ENCODE measurements around the gene PIP5K1A.
"Not testable (repeated sequence)": the region's sequence is repeated elsewhere in the genome, so short reads cannot be mapped to it uniquely, and the experiment has no call there.

Gene PIP5K1A, protein sequence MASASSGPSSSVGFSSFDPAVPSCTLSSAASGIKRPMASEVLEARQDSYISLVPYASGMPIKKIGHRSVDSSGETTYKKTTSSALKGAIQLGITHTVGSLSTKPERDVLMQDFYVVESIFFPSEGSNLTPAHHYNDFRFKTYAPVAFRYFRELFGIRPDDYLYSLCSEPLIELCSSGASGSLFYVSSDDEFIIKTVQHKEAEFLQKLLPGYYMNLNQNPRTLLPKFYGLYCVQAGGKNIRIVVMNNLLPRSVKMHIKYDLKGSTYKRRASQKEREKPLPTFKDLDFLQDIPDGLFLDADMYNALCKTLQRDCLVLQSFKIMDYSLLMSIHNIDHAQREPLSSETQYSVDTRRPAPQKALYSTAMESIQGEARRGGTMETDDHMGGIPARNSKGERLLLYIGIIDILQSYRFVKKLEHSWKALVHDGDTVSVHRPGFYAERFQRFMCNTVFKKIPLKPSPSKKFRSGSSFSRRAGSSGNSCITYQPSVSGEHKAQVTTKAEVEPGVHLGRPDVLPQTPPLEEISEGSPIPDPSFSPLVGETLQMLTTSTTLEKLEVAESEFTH

DNA sequence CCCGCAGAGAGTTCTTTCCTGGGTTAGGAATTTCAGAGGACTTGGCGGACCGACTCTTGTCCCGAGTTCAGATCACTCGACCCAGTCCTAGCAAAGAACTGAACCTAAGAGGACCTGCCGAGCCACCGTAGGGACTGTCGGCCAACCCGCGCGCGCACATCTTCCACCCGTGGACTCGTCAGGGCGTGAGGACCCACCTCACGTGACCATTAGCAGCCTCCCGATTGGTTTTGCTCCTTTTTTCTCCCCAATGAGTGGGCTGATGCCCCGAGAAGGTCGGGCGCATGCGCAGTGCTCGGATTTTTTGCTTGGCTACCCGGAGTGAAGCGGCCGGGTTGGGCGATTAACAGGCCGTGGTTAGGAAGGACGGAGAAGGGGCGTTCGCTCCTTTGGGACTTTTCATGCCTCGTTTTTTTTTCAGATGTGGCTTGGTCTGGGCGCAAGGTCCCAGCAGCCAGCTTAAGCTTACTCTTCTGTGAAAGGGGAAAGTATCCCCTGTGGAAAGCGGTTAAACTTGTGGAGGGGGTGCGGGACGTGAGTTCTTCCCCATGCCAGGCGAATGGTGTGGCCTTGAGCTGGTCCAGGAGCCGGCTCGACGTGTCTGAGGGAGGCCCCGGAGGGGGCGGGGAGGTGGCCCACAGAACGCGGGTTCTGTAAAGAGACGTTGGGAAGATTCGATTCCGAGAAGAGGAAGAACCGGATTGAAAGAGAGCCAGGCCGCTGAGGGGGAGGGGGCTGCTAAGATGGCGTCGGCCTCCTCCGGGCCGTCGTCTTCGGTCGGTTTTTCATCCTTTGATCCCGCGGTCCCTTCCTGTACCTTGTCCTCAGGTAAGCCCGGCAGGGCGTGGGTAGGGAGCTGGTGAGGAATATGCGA, at the start of gene PIP5K1A:
PIP5K1A (plus strand) TSS at position 299 of the 874 bp plus-strand sequence; CDS start at position 744, 445 bp downstream.
- DNase-seq (ENCODE audit: low spot score) = peak; percentile 99

DNA sequence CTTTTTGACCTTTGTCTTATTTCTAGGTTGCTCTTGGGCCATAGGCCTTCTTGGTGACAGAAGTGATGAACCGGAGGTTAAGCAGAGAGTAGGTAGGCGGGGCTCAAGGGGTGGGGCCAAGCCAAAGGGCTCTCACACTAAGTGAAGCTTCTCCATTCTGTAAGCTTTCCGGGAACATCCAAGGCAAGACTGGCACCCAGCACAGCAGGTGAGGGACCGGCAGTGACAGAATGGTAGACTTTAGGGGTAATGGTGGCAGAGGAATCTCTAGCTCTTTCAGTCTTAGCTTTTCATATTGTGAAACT, 41.9 kb upstream of the PIP5K1A start, which contains the start of gene TNFAIP8L2:
TNFAIP8L2 (plus strand) TSS at position 135 of the 305 bp plus-strand sequence. CDS start 2,049 bp downstream, outside the sequence.
- peak; percentile 76 for DNase-seq (ENCODE audit: low spot score)

- peak; percentile 76 for DNase-seq (ENCODE audit: low spot score)
Observed at GRCh38 chr1:151157067-151157531, 41.3 kb upstream of the PIP5K1A start.

GRCh38 chr1:151158326-151158725, 40.0 kb upstream of the PIP5K1A start:
- no peak for DNase-seq (ENCODE audit: low spot score)

GRCh38 chr1:151158751-151159251, 39.6 kb upstream of the PIP5K1A start:
- DNase-seq (ENCODE audit: low spot score) = no peak

DNA sequence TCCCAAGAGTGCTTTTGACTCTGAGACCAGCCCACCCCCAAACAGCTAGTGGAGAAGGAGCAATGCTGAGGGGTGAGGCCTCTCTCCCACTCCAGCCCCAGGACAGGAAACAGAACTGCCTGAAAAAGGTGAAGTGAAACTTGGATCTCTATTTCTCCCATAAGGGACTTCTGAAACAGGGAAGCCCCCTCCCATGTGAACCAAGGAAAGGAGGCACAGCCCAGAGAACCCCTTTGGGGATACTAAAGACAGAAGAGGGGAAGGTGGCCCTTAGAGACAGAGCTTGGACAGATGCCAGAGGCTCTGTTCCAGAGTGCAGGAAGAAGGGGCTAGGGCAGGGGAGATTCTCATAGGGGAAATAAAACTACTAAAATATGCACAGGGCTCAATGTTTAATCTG, 39.0 kb upstream of the PIP5K1A start:
- no peak for DNase-seq (ENCODE audit: low spot score)

DNA sequence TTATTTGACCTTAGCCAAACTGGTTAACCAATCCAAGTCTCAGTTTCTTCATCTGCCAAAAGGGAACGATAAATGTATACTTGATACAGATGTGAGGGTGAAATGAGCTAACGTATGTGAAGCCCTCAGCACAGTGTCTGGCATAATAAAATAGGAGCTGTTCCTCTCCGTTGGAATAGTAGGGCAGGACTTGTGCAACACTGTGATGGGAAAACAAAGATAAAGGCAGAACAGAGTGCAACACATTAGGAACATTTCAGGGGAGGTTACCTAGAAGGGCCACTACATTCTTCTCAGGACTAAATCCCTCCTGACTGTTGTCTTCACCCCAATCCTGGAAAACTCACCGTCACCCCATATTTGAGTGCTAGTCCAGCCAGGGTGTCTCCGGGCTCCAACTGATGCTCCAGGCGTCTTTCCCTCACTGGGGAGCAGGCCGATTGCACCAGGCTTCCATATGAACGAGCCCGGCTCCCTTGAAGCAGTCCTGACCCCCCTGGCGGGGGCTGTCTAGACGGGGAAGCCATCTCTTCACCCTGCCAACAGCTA, 33.5 kb upstream of the PIP5K1A start:
- no peak for DNase-seq (ENCODE audit: low spot score)

GRCh38 chr1:151165281-151165737, 33.0 kb upstream of the PIP5K1A start:
- no peak for DNase-seq (ENCODE audit: low spot score)

DNA sequence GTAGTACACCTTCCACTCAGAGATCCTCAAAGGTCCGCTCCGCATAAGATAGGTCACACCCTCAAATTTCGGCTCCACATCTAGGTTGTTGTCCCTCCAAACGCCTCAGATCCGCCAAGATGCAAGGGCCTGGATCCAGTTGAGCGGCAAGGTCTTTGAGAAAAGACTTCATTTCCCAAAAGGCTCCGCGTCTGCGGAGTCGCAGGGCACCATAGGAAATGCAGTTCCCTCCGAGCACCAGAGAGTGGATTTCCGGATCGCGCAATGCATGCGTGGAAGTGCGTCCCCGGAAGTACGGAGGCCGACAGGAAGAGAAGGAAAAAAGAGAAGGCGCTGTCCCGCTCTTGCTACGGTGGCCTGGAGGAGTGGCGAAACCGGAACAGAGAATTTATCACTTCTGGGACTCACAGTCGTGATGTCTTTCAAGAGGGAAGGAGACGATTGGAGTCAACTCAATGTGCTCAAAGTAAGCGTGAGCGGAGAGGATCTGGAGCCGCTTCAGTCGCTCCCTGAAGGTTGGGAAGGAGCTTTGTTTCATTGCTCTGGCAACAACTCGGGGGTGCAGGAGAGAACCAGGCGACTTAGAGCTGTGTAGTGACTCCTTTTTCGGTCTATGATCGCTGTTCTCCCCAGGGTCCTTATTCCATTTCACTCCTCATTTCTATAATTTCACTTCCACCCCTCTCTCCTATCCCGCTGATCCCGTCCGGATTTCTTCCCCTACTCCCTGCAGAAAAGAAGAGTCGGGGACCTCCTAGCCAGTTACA, 32.4 kb upstream of the PIP5K1A start, which contains the start of the genes LYSMD1 and SCNM1:
LYSMD1 (minus strand) TSS at position 165 of the 767 bp plus-strand sequence. CDS start 644 bp downstream, outside the sequence.
SCNM1 (plus strand) TSS at position 407 of the 767 bp plus-strand sequence; CDS start at position 416, 9 bp downstream.
- DNase-seq (ENCODE audit: low spot score) = peak; percentile 95

DNA sequence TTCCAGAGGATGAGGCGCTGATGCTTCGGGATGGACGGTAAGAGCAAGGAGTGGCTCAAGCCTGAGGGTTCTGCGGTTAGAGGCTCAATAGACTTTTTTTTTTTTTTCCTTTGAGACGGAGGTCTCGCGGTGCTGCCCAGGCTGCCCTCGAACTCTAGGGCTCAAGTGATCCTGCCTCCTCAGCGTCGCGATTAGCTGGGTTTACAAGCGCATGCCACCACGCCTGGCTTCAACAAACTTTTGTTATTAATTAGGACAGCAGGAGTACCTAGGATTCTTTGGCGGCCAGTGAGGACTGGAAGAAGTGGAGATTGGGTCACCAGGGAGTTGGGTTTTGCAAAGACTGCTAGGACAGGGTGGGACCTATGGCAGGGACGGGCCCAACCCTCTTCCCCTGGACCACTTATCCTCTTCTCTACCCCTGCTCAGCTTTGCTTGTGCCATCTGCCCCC, 31.8 kb upstream of the PIP5K1A start:
- no peak for DNase-seq (ENCODE audit: low spot score)

DNA sequence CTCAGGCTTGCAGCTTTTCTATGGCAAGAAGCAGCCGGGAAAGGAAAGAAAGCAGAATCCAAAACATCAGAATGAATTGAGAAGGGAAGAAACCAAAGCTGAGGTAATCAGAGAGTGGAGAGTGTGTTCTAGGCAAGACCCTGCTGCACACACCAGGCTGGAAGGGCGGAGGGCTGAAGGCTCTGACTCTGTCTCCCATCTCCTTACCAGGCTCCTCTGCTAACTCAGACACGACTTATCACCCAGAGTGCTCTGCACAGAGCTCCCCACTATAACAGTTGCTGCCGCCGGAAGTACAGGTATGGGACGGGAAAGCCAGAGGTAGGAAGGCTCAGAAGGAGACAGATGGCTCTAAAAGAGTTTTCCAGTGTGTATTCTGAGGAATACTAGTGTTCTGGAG, 31.2 kb upstream of the PIP5K1A start:
- DNase-seq (ENCODE audit: low spot score) = no peak

- no peak for DNase-seq (ENCODE audit: low spot score)
Observed at GRCh38 chr1:151171190-151171589, 27.2 kb upstream of the PIP5K1A start.

DNA sequence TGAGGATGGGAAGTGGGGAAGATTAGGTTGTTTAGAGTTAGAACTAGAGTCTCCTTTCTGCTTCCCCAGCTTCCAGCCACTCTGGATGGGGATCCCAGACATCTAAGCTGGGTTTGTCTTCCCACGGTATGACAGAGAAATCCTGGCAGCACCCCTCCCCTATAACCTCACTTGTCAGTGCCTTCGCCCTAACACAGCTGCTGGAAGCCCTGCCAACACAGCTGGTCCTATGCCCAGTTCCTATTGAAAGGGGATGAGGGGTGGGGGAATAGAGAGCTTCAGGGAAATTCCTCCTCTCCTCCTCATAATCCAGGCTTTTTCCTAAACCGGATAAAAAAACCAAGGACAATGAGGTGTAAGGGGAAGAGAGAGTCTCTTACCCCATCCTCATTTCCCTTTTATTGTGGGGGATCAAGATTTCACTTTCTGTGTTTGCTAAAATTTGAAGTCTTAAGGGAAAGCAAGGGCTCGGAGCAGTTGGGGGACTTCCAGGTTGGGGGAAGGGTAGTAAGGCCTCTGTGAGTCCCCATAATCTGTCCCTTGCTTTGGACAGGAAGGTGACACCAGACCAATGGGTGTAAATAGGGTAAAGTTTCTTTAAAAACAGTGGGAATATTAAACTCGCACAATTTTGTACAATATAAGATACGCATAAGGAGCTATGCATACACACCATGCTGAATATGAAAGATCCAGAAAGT, 23.2 kb upstream of the PIP5K1A start:
- no peak for DNase-seq (ENCODE audit: low spot score)

DNA sequence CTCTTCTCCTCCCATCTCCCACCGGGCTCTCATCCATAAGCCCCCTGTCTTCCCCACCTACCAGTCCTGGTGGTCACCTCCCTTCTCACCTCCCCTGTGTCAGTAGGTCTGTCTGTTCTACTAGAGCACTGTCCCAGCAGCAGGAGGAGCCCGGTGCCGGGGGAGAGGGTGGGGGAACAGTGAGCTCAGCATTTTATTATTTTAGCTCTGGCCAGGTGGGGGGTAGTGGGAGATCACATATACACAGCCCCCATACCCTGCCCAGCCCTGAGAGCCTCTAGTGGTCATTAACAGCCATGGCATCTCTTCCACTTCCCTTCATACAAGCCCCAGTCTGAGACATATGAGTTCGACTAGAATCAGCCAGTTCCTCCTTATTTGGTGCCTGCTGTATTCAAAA, 22.5 kb upstream of the PIP5K1A start, which contains the start of gene TMOD4:
TMOD4 (minus strand) TSS at position 119 of the 400 bp plus-strand sequence. CDS start 1,106 bp downstream, outside the sequence.
- no peak for DNase-seq (ENCODE audit: low spot score)

DNA sequence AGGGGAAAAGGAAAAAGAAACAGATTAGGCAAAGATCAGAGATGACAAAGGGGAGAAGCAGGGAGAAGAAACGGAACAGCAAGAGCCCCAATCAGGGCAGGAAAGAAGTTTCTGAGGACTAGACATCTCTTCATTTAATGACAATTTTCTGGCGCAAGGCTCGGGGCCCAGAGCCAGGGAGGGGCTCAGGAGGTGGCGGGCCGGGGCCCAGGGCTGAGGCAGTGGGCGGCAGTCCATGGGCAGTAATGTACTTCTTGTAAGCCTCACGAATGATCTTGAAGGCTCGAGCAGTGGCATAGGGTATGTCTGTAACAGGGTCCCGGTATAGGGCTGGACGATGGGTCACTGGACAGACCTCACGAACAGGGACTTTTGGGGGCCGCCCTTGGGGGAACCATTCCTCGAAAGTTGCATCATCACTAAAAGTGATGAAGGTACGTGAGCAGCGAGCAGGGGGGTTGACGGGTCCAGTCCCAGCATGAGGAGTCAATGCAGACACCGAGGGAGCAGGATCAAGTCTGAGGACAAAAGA, 21.8 kb upstream of the PIP5K1A start:
- no peak for DNase-seq (ENCODE audit: low spot score)

- DNase-seq (ENCODE audit: low spot score) = no peak
Observed at GRCh38 chr1:151184211-151184610, 14.1 kb upstream of the PIP5K1A start.

DNA sequence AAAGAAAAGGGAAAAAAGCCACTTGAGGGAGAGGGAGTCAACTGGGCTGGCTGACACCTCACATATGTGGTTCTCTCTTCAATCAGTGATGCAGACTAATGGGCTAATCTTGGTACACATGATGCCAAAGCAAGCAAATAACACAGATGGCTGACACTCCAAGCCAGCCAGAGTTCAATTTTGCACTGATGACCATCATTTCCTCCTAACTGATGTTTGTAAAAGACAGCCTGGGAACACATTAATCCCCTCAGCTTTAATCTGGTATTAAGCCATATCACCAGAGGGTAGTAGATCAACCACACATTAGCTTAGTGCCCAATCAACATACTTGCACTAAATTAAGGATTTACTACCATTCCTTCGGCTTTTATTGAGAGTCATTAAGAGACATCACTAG, 11.1 kb upstream of the PIP5K1A start:
- DNase-seq (ENCODE audit: low spot score) = no peak

DNA sequence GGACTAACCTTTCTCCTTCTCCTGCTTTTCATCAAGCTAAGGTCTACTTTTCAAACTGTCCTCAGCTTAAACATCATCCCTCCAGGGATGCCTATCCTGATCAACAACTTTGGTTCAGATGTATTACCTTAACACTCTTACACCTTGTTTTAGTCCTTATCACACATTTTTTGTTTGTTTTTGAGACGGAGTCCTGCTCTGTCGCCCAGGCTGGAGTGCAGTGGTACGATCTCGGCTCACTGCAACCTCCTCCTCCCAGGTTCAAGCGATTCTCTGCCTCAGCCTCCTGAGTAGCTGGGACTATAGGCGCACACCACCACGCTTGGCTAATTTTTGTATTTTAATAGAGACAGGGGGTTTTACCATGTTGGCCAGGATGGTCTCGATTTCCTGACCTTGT, 9.7 kb upstream of the PIP5K1A start:
- not testable (repeated sequence) for DNase-seq (ENCODE audit: low spot score)

GRCh38 chr1:151189637-151190445, 8.5 kb upstream of the PIP5K1A start, which contains the start of gene VPS72:
Gene VPS72, minus strand, starts transcription at chr1:151190197. Its CDS starts 76 bp downstream, at chr1:151190121.
- DNase-seq (ENCODE audit: low spot score) = peak; percentile 84
